ENCODE results near the gene MITF.

Gene MITF

DNA sequence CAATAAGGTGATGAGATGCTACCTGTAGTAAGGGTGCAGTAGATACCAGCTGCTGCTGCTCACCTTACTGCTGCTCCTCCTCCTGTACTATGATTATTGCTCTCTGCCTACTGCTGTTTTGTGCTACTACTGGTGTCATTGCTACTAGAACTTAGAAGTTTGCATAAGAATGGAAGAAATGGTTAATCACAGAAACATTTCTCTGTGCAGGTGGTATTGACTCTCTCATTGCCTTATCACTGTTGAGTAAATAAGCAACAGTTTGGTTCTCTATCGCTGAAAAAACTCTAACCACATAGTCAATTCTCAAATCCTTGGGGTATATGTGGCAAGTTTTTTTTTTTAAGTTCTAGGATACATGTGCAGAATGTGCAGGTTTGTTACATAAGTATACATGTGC lies 16.5 kb downstream of the MITF start:
- no peak for DNase-seq (ENCODE audit: low read depth)

GRCh38 chr3:69761896-69762767 lies 22.9 kb downstream of the MITF start:
- peak; percentile 59 for DNase-seq (ENCODE audit: low read depth)

GRCh38 chr3:69762768-69763229 lies 23.5 kb downstream of the MITF start:
- no peak for DNase-seq (ENCODE audit: low read depth)

DNA sequence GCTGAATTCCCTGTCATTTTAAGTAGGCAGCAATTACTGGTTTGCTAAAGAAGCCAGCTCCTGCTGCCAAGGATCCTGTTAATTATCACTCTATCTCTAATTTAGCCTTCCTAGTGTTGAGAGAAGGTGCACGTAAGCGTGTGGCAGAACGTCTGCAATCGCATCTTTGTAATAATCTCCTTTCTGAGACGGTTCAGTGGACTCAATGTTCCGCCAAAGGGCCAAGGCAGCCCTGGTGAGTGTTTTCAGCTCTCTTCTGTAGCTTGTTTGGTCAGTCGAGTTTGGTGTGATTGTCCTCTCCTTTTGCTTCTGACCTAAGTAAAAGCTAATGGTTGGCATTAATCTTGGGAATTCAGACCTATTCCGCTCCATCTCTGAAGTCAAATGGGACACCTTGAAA lies 24.2 kb downstream of the MITF start:
- DNase-seq (ENCODE audit: low read depth), result no peak

DNA sequence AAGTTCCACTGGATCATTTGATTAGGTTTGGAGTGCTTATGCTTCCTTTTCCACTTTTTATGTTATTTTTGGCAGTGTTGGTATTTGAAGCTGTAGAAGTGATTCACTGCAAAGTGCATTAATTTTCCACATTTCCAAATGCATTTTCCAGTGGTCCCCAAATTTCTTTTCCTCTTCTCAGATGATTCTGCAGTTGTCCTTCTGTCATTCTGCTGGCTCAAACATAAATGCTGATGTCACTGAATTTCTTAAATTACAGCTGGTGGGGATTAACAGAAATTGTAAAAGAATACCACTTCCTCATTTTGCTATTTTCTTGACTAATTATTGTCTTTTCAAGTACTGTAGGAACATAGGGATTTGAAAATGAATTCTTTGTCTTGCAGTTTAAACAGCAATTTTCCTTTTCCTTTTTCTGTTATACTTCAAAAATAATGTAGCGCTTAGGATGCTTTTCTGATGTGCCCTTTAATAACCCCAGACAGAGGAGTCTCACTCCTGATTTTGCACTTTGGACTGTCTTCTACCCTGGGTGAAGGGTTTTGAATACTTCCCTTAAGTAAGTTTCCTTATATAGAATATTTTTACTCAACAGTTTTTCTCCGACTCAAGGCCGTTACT lies 25.0 kb downstream of the MITF start:
- DNase-seq (ENCODE audit: low read depth), result no peak

- DNase-seq (ENCODE audit: low read depth), result no peak
Observed at GRCh38 chr3:69764861-69765260, 25.6 kb downstream of the MITF start.

GRCh38 chr3:69766638-69767037 lies 27.4 kb downstream of the MITF start:
- DNase-seq (ENCODE audit: low read depth), result no peak

GRCh38 chr3:69767571-69767970 lies 28.3 kb downstream of the MITF start:
- DNase-seq (ENCODE audit: low read depth), result no peak

- no peak for DNase-seq (ENCODE audit: low read depth)
Observed at GRCh38 chr3:69768438-69768837, 29.2 kb downstream of the MITF start.

DNA sequence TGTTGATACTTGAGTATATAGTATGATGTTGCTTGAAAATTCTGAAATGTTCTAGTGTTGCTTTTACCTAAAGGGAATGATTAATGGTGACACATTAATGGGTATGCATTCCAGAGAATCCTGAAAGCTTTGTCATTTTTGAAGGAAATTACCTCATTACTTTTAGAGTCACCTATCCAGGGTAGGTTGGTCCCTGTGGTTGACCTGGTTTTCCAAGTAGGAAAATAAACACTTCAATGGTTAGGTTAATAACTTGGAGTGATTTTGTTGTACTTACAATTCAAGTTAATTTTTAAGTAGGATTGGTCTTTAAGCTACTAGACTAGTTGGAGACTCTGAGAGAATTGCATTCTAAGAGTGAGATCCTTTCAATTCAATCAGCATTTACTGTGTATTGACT lies 31.0 kb downstream of the MITF start:
- peak; percentile 69 for DNase-seq (ENCODE audit: low read depth)

DNA sequence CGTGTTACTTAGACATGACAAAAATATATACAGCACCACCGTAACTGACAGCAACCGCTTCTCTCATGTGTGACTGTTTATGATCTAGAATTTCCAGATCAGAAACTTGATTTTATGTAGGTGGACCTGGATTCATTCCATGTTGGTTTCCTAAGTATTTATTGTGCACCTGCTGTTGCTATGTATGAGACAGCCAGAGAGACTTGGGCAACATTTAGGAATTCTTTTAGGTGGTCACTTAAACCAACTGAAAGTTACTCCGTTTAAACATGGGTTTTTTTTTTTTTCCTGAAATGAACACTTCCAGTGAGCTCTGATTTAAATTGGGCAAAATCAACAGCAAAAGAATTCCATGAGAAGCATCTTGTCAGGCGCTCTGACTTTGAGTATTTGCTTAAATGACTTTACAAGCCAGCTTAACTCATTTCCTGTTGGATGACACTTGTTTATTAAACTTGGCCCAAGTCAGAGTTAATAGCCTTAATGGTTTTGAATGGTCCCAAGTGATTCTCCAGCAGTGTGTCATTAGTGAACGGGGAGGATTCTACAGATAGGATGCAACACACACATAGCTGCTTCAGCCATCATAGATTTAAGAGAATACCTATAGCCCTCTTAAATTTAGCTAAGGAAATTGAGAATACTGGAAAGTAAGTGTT lies 31.8 kb downstream of the MITF start:
- no peak for DNase-seq (ENCODE audit: low read depth)

GRCh38 chr3:69772152-69772867 lies 33.0 kb downstream of the MITF start:
- DNase-seq (ENCODE audit: low read depth), result no peak

GRCh38 chr3:69774029-69774428 lies 34.8 kb downstream of the MITF start:
- no peak for DNase-seq (ENCODE audit: low read depth)

DNA sequence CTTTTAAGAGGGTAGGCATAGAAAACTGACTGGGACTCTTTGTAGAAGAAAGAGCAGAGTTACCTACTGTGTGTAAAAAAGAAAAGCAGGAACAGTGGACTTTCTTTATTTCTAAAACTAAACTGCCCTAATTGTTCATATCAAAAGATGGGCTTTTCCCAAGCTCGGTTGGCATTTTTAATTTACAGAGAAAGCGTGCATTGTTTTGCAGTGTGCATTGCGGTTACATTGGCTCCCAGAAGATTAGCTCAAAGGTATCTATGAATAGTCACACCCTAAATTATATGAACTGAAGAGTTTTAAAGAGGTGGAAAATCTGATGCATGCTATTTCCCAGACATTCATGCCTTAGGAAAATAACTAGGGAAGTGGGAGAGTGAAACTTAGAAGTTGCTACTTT lies 36.5 kb downstream of the MITF start:
- no peak for DNase-seq (ENCODE audit: low read depth)

DNA sequence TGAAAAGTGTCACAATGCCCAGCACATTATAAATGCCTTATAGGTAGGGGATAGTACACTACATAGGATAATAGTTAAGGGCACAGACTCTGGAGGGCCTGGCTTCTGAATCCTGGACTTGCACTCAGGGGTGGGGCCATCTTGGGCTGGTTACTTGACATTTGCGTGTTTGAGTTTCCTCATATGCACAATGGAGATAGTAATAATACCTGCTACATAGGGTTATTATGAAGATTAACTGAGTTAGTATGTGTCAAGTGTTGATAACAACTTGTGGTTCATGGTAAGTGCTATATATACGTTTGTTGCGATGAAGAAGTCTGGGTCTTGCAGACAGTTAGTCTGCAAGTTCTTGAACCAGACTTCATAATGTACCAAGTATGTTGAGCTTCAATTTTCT lies 37.0 kb downstream of the MITF start:
- no peak for DNase-seq (ENCODE audit: low read depth)

GRCh38 chr3:69776920-69777581 lies 37.8 kb downstream of the MITF start:
- no peak for DNase-seq (ENCODE audit: low read depth)

GRCh38 chr3:69777582-69777967 lies 38.3 kb downstream of the MITF start:
- DNase-seq (ENCODE audit: low read depth), result no peak

DNA sequence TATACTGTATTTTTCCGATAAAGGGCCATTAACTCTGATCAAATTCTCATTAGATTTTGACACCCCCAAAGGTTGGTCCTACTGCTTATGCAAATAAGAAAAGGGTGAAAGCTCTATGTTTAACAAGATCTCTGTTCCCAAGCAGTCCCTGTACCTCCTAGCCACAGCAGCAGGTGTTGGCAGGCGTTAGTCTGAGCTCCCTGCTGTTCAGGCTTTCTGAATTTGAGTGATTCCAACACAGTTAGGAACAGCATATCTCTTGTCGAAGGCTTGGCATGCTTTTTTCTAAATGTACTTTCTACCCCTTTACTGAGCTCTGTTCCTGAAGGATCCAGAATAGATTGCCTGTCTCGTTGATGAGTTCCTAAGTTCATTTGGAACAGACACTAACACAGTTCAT lies 42.3 kb downstream of the MITF start:
- DNase-seq (ENCODE audit: low read depth), result no peak

- peak; percentile 59 for DNase-seq (ENCODE audit: low read depth)
Observed at GRCh38 chr3:69784954-69785514, 45.8 kb downstream of the MITF start.

DNA sequence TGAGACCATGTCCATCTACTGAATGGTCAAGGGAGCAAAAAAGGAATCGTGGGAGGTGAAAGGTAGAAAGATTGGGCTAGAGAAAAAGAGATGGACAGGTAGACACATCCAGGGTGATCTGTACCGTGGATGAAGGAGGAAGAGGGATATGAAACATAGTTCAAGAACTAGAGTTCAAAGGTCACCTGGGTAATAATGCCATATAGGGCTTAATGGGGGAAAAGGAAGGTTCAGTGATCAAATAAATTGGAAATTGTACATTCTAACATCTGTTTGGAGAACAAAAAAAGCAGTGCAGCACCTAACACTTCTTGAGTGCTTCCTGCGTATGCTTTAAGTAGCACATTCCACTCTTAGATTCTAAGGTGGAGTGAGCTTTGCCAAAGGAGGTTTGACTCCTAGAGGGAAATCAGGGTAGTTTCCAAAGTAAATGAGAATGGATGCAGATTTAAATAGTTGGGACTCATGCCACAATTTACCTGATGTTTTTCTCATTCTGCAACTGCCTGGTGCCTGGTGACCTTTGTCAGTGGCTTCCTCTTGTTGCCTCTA lies 46.6 kb downstream of the MITF start:
- no peak for DNase-seq (ENCODE audit: low read depth)

DNA sequence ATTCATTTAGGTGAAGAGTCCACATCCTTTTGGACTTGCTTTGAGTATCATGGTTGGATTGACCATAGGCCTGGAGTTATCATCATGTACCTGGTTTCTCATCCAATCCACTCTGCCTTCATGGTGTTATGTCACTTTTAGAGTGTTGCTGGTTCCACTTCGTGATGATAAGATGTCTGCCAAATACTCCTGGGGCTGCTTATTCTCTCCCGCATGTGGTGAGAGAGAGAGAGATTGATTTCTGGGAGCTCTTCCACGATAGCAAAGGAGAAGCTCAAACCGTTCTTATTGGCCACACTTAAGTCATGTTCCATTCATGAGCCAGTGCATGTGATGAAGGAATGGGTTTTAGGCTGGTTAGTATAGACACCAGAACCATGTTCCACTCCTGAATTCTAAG lies 47.6 kb downstream of the MITF start:
- no peak for DNase-seq (ENCODE audit: low read depth)
